Keratinocyte (primary cell): ENCODE data around the gene CELF5. TPM values are rescaled to one million over a fixed set of nuclear protein-coding genes. Genes with fewer than 3 reads are reported as not detected.
"Not testable (repeated sequence)": the region's sequence is repeated elsewhere in the genome, so short reads cannot be mapped to it uniquely, and the experiment has no call there.

ENCODE experiments used
- DNase-seq: peaks from one replicate; pipeline ENCODE4 v3.0.0-alpha.2; 2011; ENCODE audit warnings: low read depth, missing footprints, low spot score
- FAIRE-seq: peaks from 2 replicates; lab custom pipeline; 2011; peaks lifted over from hg19 to GRCh38; lab: Jason Lieb, UNC
- H2AFZ ChIP-seq: 2 replicates; pipeline ENCODE4 v1.6.0; 2012; ENCODE audit warnings: low read length, control low read depth, inconsistent platforms; ENCODE audit not compliant: control insufficient read depth
- H3K27ac ChIP-seq: 2 replicates; pipeline ENCODE4 v1.5.1; 2011; ENCODE audit warnings: low read length; ENCODE audit not compliant: control insufficient read depth, insufficient read depth
- H3K27me3 ChIP-seq: 3 replicates; pipeline ENCODE4 v1.6.0; 2011; ENCODE audit warnings: low read length; ENCODE audit not compliant: control insufficient read depth, insufficient read depth; ENCODE audit errors: extremely low read depth
- H3K36me3 ChIP-seq, 2 experiments: 2 replicates in 1 of 2; 3 replicates in 1 of 2; pipeline ENCODE4 v1.5.1; 2011; ENCODE audit warnings: low read length in 2 of 2, mild to moderate bottlenecking in 1 of 2; ENCODE audit not compliant: control insufficient read depth in 2 of 2, insufficient read depth in 2 of 2; ENCODE audit errors: extremely low read depth in 1 of 2
- H3K4me1 ChIP-seq: 3 replicates; pipeline ENCODE4 v1.5.1; 2011; ENCODE audit warnings: low read length; ENCODE audit not compliant: control insufficient read depth, insufficient read depth; ENCODE audit errors: extremely low read depth
- H3K4me2 ChIP-seq: 3 replicates; pipeline ENCODE4 v1.6.0; 2011; ENCODE audit warnings: low read depth, low read length; ENCODE audit not compliant: control insufficient read depth, insufficient read depth; ENCODE audit errors: extremely low read depth
- H3K4me3 ChIP-seq, 3 experiments: fragments of 200-600 bp in 1 of 3; sonication (generic) in 1 of 3; 2 replicates in 2 of 3; 3 replicates in 1 of 3; pipeline ENCODE4 v1.5.1; 2011 to 2016; ENCODE audit warnings: low read length in 3 of 3, mild to moderate bottlenecking in 3 of 3, control low read depth in 2 of 3, inconsistent platforms in 1 of 3, low read depth in 1 of 3, mixed read lengths in 1 of 3, mixed run types in 1 of 3, moderate library complexity in 1 of 3; ENCODE audit not compliant: control insufficient read depth in 2 of 3, insufficient read depth in 2 of 3; ENCODE audit errors: extremely low read depth in 1 of 3
- H3K79me2 ChIP-seq: 2 replicates; pipeline ENCODE4 v1.6.0; 2012; ENCODE audit warnings: low read length; ENCODE audit not compliant: control insufficient read depth, insufficient read depth
- H3K9ac ChIP-seq: 3 replicates; pipeline ENCODE4 v1.6.0; 2011; ENCODE audit warnings: low read length; ENCODE audit not compliant: control insufficient read depth, insufficient read depth; ENCODE audit errors: extremely low read depth
- H3K9me1 ChIP-seq: 3 replicates; pipeline ENCODE4 v1.6.0; 2011; ENCODE audit warnings: low read length; ENCODE audit not compliant: control insufficient read depth, insufficient read depth; ENCODE audit errors: extremely low read depth
- H3K9me3 ChIP-seq: 2 replicates; pipeline ENCODE4 v1.5.1; 2012; ENCODE audit warnings: low read depth, low read length; ENCODE audit not compliant: control insufficient read depth
- H4K20me1 ChIP-seq: 3 replicates; pipeline ENCODE4 v1.6.0; 2011; ENCODE audit warnings: low read length; ENCODE audit not compliant: control insufficient read depth, insufficient read depth; ENCODE audit errors: extremely low read depth
- CTCF ChIP-seq, 3 experiments: IDR thresholded peaks in 1 of 3; conservative IDR thresholded peaks in 1 of 3; optimal IDR thresholded peaks in 1 of 3; 2 replicates in 2 of 3; 3 replicates in 1 of 3; pipeline versions ENCODE3 to v1.5.1; 2011; ENCODE audit warnings: low read length in 3 of 3, mild to moderate bottlenecking in 3 of 3, moderate library complexity in 2 of 3, control low read depth in 1 of 3, inconsistent platforms in 1 of 3; ENCODE audit not compliant: insufficient read depth in 2 of 3; ENCODE audit errors: extremely low read depth in 1 of 3
- EZH2 ChIP-seq: IDR thresholded peaks from one replicate; pipeline ENCODE4 v1.6.1; 2012; ENCODE audit warnings: inconsistent platforms, mild to moderate bottlenecking, low read length, moderate library complexity
- dilution Hi-C: fragments of 300-500 bp; cut with MboI; formaldehyde crosslinking; loops from one replicate; pipeline ENCODE4 v1.7.0; 2020; ENCODE audit warnings: low sequenced_read_pairs; ENCODE audit not compliant: extremely low pct_ligation_motif_present
- polyA plus RNA-seq, 5 experiments: library from polyadenylated mRNA; depleted of rRNA in 3 of 5; stranded (reverse) in 3 of 5; stranded (forward) in 1 of 5; unstranded in 1 of 5; fragments of >200 nt; gene quantifications; 1 replicate in 1 of 5; 2 replicates in 3 of 5; 3 replicates in 1 of 5; pipeline versions ENCODE4 v1.2.1 to v1.2.3, GENCODE V29; 2011 to 2012; ENCODE audit warnings: missing spikeins in 2 of 5, low read depth in 1 of 5, low replicate concordance in 1 of 5

The CELF5 gene
- polyA plus RNA-seq, 1 donor (not counting 4 experiments of a cell fraction or from before 2014, with no cell fraction given) = 0.04 TPM

- no peak overlapping the region for H3K9ac ChIP-seq
- H2AFZ ChIP-seq = no peak overlapping the region
- no peak for DNase-seq
- no peak overlapping the region for H3K27ac ChIP-seq
- no peaks in the 10 kb centered on the region for H3K4me1 ChIP-seq
- no peak overlapping the region for H3K4me3 ChIP-seq
- H3K27me3 ChIP-seq = peaks cover 13% of the 10 kb centered on the region
- no peak for FAIRE-seq
- H3K79me2 ChIP-seq = no peaks in the 10 kb centered on the region
- no peaks in the 10 kb centered on the region for H3K36me3 ChIP-seq
- H3K4me2 ChIP-seq = no peak overlapping the region
- no peaks in the 10 kb centered on the region for H3K9me3 ChIP-seq
- H3K9me1 ChIP-seq = no peaks in the 10 kb centered on the region
- TF ChIP-seq CTCF (optimal IDR thresholded peaks at IDR 0.05 in 1 of 3, IDR thresholded peaks at IDR 0.05 in 1 of 3, conservative IDR thresholded peaks at IDR 0.05 in 1 of 3; ENCODE audit: extremely low read depth in 1 of 3, insufficient read depth in 2 of 3, low read length in 3 of 3) (no peak), EZH2 (no peak)
- dilution Hi-C loops = no loop called here
- H4K20me1 ChIP-seq = no peaks in the 10 kb centered on the region
Measured at GRCh38 chr19:3296446-3296845, 72.0 kb downstream of the CELF5 start.

- Histone ChIP-seq H3K36me3 (no peaks in the 10 kb centered on the region), H3K27me3 (peaks cover 6% of the 10 kb centered on the region), H2AFZ (no peak overlapping the region), H3K9me3 (no peaks in the 10 kb centered on the region), H3K27ac (no peak overlapping the region), H3K9ac (no peak overlapping the region), H3K4me2 (no peak overlapping the region), H3K4me3 (no peak overlapping the region), H3K79me2 (no peaks in the 10 kb centered on the region), H4K20me1 (no peaks in the 10 kb centered on the region), H3K9me1 (no peaks in the 10 kb centered on the region), H3K4me1 (no peaks in the 10 kb centered on the region)
- FAIRE-seq (no peak), DNase-seq (no peak)
- no peak for TF ChIP-seq EZH2
- no peak for TF ChIP-seq CTCF (optimal IDR thresholded peaks at IDR 0.05 in 1 of 3, IDR thresholded peaks at IDR 0.05 in 1 of 3, conservative IDR thresholded peaks at IDR 0.05 in 1 of 3; ENCODE audit: extremely low read depth in 1 of 3, insufficient read depth in 2 of 3, low read length in 3 of 3)
- dilution Hi-C loops = no loop called here
Measured at GRCh38 chr19:3298853-3299449, 74.5 kb downstream of the CELF5 start.

GRCh38 chr19:3300566-3300965, 76.1 kb downstream of the CELF5 start:
- H3K9me1 ChIP-seq, H3K4me2 ChIP-seq: not testable (repeated sequence)

More at GRCh38 chr19:3300566-3300965, 76.1 kb downstream of the CELF5 start:
- H3K36me3 ChIP-seq, H3K9me3 ChIP-seq, H3K27ac ChIP-seq, H3K9ac ChIP-seq, H4K20me1 ChIP-seq, H3K4me3 ChIP-seq, DNase-seq, H2AFZ ChIP-seq, dilution Hi-C loops, H3K4me1 ChIP-seq, FAIRE-seq, H3K79me2 ChIP-seq, H3K27me3 ChIP-seq: not testable (repeated sequence)
